H1 (cell line): Measurements from ENCODE around the gene BUB1B. TPM values are rescaled to one million over a fixed set of nuclear protein-coding genes. Genes with fewer than 3 reads are reported as not detected.

Experiments
- CTCF ChIA-PET: fragments of 300-600 bp; sonication (Branson Sonifier 250); formaldehyde crosslinking; loops from one replicate; lab custom pipeline; 2021; ENCODE audit not compliant: partially characterized antibody; lab: Charles Lee
- POLR2A ChIA-PET: fragments of 300-600 bp; sonication (Branson Sonifier 250); formaldehyde crosslinking; loops from one replicate; lab custom pipeline; 2021; ENCODE audit warnings: inconsistent platforms; ENCODE audit not compliant: partially characterized antibody; lab: Charles Lee
- DNase-seq, 2 experiments: peaks; one replicate each; pipeline versions ENCODE4 v3.0.0 to v3.0.0-alpha.2; 2010 to 2022; ENCODE audit warnings: low spot score in 2 of 2, low read depth in 1 of 2, mixed read lengths in 1 of 2
- FAIRE-seq: peaks from 2 replicates; lab custom pipeline; 2011; peaks lifted over from hg19 to GRCh38; lab: Jason Lieb, UNC
- H2AFZ ChIP-seq: 2 replicates; pipeline ENCODE4 v1.8.1; 2012; ENCODE audit warnings: low read length, inconsistent platforms
- H2AK5ac ChIP-seq: 2 replicates; pipeline ENCODE4 v1.6.1; 2013; ENCODE audit warnings: low read depth, low read length
- H2BK120ac ChIP-seq: replicated peaks from 2 replicates; pipeline ENCODE3; 2013; ENCODE audit warnings: low read depth, low read length, inconsistent platforms
- H2BK12ac ChIP-seq: 2 replicates; pipeline ENCODE4 v1.6.1; 2013; ENCODE audit warnings: low read depth, low read length
- H2BK15ac ChIP-seq: 2 replicates; pipeline ENCODE4 v1.6.1; 2013; ENCODE audit warnings: low read length
- H2BK20ac ChIP-seq: 2 replicates; pipeline ENCODE4 v1.6.1; 2013; ENCODE audit warnings: low read length
- H2BK5ac ChIP-seq: 2 replicates; pipeline ENCODE4 v1.6.1; 2013; ENCODE audit warnings: low read depth, low read length
- H3K14ac ChIP-seq: 2 replicates; pipeline ENCODE4 v1.6.1; 2013; ENCODE audit warnings: inconsistent platforms; ENCODE audit not compliant: insufficient read length
- H3K18ac ChIP-seq: 2 replicates; pipeline ENCODE4 v1.6.1; 2013; ENCODE audit warnings: low read length; ENCODE audit errors: extremely low read depth
- H3K23ac ChIP-seq: 2 replicates; pipeline ENCODE4 v1.6.1; 2013; ENCODE audit warnings: inconsistent platforms; ENCODE audit not compliant: insufficient read length
- H3K23me2 ChIP-seq: 2 replicates; pipeline ENCODE4 v1.6.1; 2013; ENCODE audit warnings: low read depth, low read length
- H3K27ac ChIP-seq: 2 replicates; pipeline ENCODE4 v1.6.1; 2011; ENCODE audit warnings: low read depth, low read length, inconsistent platforms
- H3K27me3 ChIP-seq, 4 experiments: replicated peaks in 1 of 4; 1 replicate in 1 of 4; 2 replicates in 3 of 4; pipeline versions ENCODE4 v1.6.1 to v1.8.1; 2011 to 2013; ENCODE audit warnings: low read length in 3 of 4, mild to moderate bottlenecking in 3 of 4, inconsistent platforms in 2 of 4, mixed read lengths in 2 of 4, moderate library complexity in 1 of 4; ENCODE audit not compliant: control insufficient read depth in 3 of 4, insufficient read depth in 3 of 4; ENCODE audit errors: extremely low read depth in 1 of 4
- H3K36me3 ChIP-seq, 4 experiments: 2 replicates each; pipeline versions ENCODE4 v1.6.1 to v1.8.1; 2011 to 2013; ENCODE audit warnings: mild to moderate bottlenecking in 4 of 4, low read length in 3 of 4, moderate library complexity in 2 of 4, control low read depth in 1 of 4, inconsistent platforms in 1 of 4; ENCODE audit not compliant: insufficient read depth in 4 of 4, control insufficient read depth in 2 of 4
- H3K4ac ChIP-seq: replicated peaks from 2 replicates; pipeline ENCODE3; 2013; ENCODE audit warnings: low read length, low read depth, mixed read lengths, inconsistent platforms; ENCODE audit not compliant: insufficient read length
- H3K4me1 ChIP-seq, 4 experiments: replicated peaks in 1 of 4; 1 replicate in 1 of 4; 2 replicates in 3 of 4; pipeline versions ENCODE4 v1.6.1 to v1.8.1; 2011 to 2013; ENCODE audit warnings: low read length in 3 of 4, inconsistent platforms in 2 of 4, mixed read lengths in 1 of 4; ENCODE audit not compliant: insufficient read depth in 4 of 4, control insufficient read depth in 3 of 4
- H3K4me2 ChIP-seq, 2 experiments: 2 replicates each; pipeline versions ENCODE4 v1.6.1 to v1.8.1; 2011 to 2013; ENCODE audit warnings: low read depth in 2 of 2, low read length in 2 of 2, control low read depth in 1 of 2, inconsistent platforms in 1 of 2, mild to moderate bottlenecking in 1 of 2; ENCODE audit not compliant: insufficient read depth in 1 of 2
- H3K4me3 ChIP-seq, 4 experiments: fragments of 200-600, 300-600 bp in 1 of 4; sonication (generic), shearing (Covaris generic), sonication (Bioruptor Twin) in 1 of 4; 2 replicates each; pipeline versions ENCODE4 v1.5.1 to v1.8.1; 2011 to 2016; ENCODE audit warnings: low read length in 4 of 4, low read depth in 3 of 4, control low read depth in 2 of 4, inconsistent platforms in 2 of 4, mild to moderate bottlenecking in 2 of 4, mixed read lengths in 1 of 4, moderate library complexity in 1 of 4; ENCODE audit not compliant: insufficient read depth in 2 of 4; ENCODE audit errors: extremely low read depth in 1 of 4
- H3K56ac ChIP-seq: replicated peaks from 2 replicates; pipeline ENCODE3; 2013; ENCODE audit warnings: low read depth, mild to moderate bottlenecking, mixed read lengths, low read length, inconsistent platforms; ENCODE audit not compliant: insufficient read length
- H3K79me1 ChIP-seq: 2 replicates; pipeline ENCODE4 v1.6.1; 2013; ENCODE audit warnings: low read depth, low read length, control low read depth
- H3K79me2 ChIP-seq, 2 experiments: 2 replicates each; pipeline versions ENCODE4 v1.6.1 to v1.8.1; 2012 to 2013; ENCODE audit warnings: low read length in 2 of 2, mild to moderate bottlenecking in 2 of 2, inconsistent platforms in 1 of 2; ENCODE audit not compliant: insufficient read depth in 2 of 2, control insufficient read depth in 1 of 2
- H3K9ac ChIP-seq, 4 experiments: replicated peaks in 1 of 4; 1 replicate in 1 of 4; 2 replicates in 3 of 4; pipeline versions ENCODE4 v1.6.1 to v1.8.1; 2011 to 2013; ENCODE audit warnings: low read depth in 3 of 4, low read length in 3 of 4, control low read depth in 2 of 4, mild to moderate bottlenecking in 2 of 4, moderate library complexity in 2 of 4, inconsistent platforms in 1 of 4; ENCODE audit errors: extremely low read depth in 1 of 4
- H3K9me3 ChIP-seq, 2 experiments: 2 replicates each; pipeline versions ENCODE4 v1.6.1 to v1.8.1; 2012 to 2013; ENCODE audit warnings: mild to moderate bottlenecking in 2 of 2, moderate library complexity in 2 of 2, control low read depth in 1 of 2, inconsistent platforms in 1 of 2, low read depth in 1 of 2, low read length in 1 of 2, mixed read lengths in 1 of 2; ENCODE audit not compliant: insufficient read depth in 2 of 2
- H4K20me1 ChIP-seq, 2 experiments: replicated peaks in 1 of 2; 2 replicates each; pipeline versions ENCODE3 to v1.8.1; 2011 to 2013; ENCODE audit warnings: inconsistent platforms in 2 of 2, low read length in 2 of 2, mild to moderate bottlenecking in 1 of 2; ENCODE audit not compliant: insufficient read depth in 2 of 2, control insufficient read depth in 1 of 2
- H4K5ac ChIP-seq: 2 replicates; pipeline ENCODE4 v1.6.1; 2013; ENCODE audit warnings: low read length, low read depth, mixed read lengths, inconsistent platforms; ENCODE audit not compliant: insufficient read length
- H4K8ac ChIP-seq: 2 replicates; pipeline ENCODE4 v1.8.0; 2013; ENCODE audit warnings: mild to moderate bottlenecking, moderate library complexity, low read length, inconsistent platforms; ENCODE audit not compliant: insufficient read depth; ENCODE audit errors: extremely low read depth
- H4K91ac ChIP-seq: replicated peaks from 2 replicates; pipeline ENCODE3; 2013; ENCODE audit warnings: low read length, mixed read lengths, inconsistent platforms; ENCODE audit not compliant: insufficient read length
- BACH1 ChIP-seq: IDR thresholded peaks from 2 replicates; pipeline ENCODE4 v1.6.1; 2012; ENCODE audit warnings: low read length, improper control_type of control experiment
- BCL11A ChIP-seq, 2 experiments: IDR thresholded peaks; one replicate each; pipeline ENCODE4 v1.6.1; 2011; ENCODE audit warnings: low read depth in 2 of 2, low read length in 2 of 2, mild to moderate bottlenecking in 2 of 2
- BRCA1 ChIP-seq: IDR thresholded peaks from 2 replicates; pipeline ENCODE4 v1.6.1; 2012; ENCODE audit warnings: low read depth, low read length, improper control_type of control experiment
- CEBPB ChIP-seq: IDR thresholded peaks from 2 replicates; pipeline ENCODE4 v1.6.1; 2012; ENCODE audit warnings: low read depth, low read length
- MAFK ChIP-seq: IDR thresholded peaks from 2 replicates; pipeline ENCODE4 v1.6.1; 2012; ENCODE audit warnings: low read depth, mild to moderate bottlenecking, improper control_type of control experiment, low read length
- PHF8 ChIP-seq: fragments of 200-600 bp; sonication (generic); conservative IDR thresholded peaks from 2 replicates; pipeline ENCODE4 v1.7.1; 2012; ENCODE audit warnings: low read depth, mild to moderate bottlenecking, inconsistent platforms, low read length, moderate library complexity
- POU5F1 ChIP-seq: IDR thresholded peaks from 2 replicates; pipeline ENCODE4 v1.6.1; 2011; ENCODE audit warnings: low read depth, mild to moderate bottlenecking, low read length, moderate library complexity
- ZNF274 ChIP-seq: IDR thresholded peaks from 2 replicates; pipeline ENCODE4 v1.7.0; 2012; ENCODE audit warnings: low read length, borderline replicate concordance; ENCODE audit errors: extremely low read depth
- WGBS, 2 experiments: shearing (Covaris generic) in 1 of 2; methylation state at CpG; one replicate each; pipeline versions ENCODE4 v1.1.6 to v1.1.7; 2013 to 2015; ENCODE audit warnings: low lambda C conversion rate in 2 of 2, mixed read lengths in 2 of 2, inconsistent platforms in 1 of 2, low coverage in 1 of 2, missing lambda C conversion rate in 1 of 2; ENCODE audit not compliant: insufficient replicate concordance in 2 of 2, insufficient coverage in 1 of 2, insufficient read length in 1 of 2; ENCODE audit errors: extremely low coverage in 1 of 2, missing lambda C conversion rate in 1 of 2; 5-methylcytosine and 5-hydroxymethylcytosine counted together
- polyA plus RNA-seq, 7 experiments: library from polyadenylated mRNA; depleted of rRNA in 3 of 7; stranded (reverse) in 5 of 7; unstranded in 2 of 7; fragments of >200 nt in 5 of 7; fragments of 200-250 nt in 2 of 7; gene quantifications; 1 replicate in 5 of 7; 2 replicates in 1 of 7; 4 replicates in 1 of 7; pipeline versions ENCODE4 v1.2.1 to v1.2.3, GENCODE V29; 2011 to 2013; ENCODE audit warnings: missing spikeins in 2 of 7, mixed read lengths in 2 of 7
- total RNA-seq: library from RNA; stranded (reverse); fragmentation: NEBNext Ultra II Directional; extraction: Animal tissue kit (Norgen Biotek cat#: 25700); gene quantifications from 2 replicates; pipeline ENCODE4 v1.2.1, GENCODE V29; 2021

BUB1B gene
- total and polyA plus RNA-seq, 2 of the 8 experiments (the other 6 are each of a cell fraction or from before 2014, with no cell fraction given): 48.9 to 144 TPM

DNA sequence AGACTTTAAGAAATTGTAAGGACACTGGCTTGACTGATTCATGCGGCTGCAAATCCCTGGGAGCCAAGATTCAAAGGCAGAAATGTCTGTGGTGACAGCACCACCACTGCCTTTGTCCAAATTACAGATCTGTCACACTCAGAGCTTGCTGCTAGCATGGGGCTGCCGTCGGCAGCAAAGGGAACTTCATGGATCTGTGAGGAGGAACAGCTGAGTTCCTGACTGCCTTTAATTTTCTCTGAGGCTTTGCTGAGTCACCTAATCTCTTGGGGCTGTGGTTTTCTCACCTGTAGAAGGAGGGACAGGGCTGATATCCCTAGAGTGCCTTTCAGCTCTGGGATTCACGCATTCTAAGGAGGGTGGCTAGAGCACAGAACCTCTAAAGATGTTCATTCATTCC is 73.9 kb downstream of the BUB1B start:
- FAIRE-seq (no peak), DNase-seq (no peak)
- H4K91ac ChIP-seq: no peak overlapping the region
- no peak overlapping the region for H4K5ac ChIP-seq
- no peak overlapping the region for H3K56ac ChIP-seq
- H3K27ac ChIP-seq: no peak overlapping the region
- H3K36me3 ChIP-seq: peaks cover 0 to 3% (median under 1%) of the 10 kb centered on the region in 4 experiments; a peak in 2 of 8 replicates
- no peak overlapping the region for H3K4me2 ChIP-seq
- no peaks in the 10 kb centered on the region for H3K79me1 ChIP-seq
- H2BK12ac ChIP-seq: no peak overlapping the region
- 78% methylated on average over 4 of the region's 4 CpGs; no CpG with 5 or more reads in 1 of the 2 experiments for WGBS, 2 experiments
- no peak overlapping the region for H3K4me3 ChIP-seq
- H2BK120ac ChIP-seq: no peak overlapping the region
- peaks cover 4% of the 10 kb centered on the region; the same call in 1 of the 2 replicates for H3K23me2 ChIP-seq
- H3K27me3 ChIP-seq: peaks cover 0 to 4% (median 2%) of the 10 kb centered on the region in 4 experiments; a peak in 2 of 7 replicates
- no peaks in the 10 kb centered on the region for H4K20me1 ChIP-seq
- H3K4me1 ChIP-seq: peaks cover 9 to 16% (median 13%) of the 10 kb centered on the region in 4 experiments
- H3K79me2 ChIP-seq: no peaks in the 10 kb centered on the region
- H2AFZ ChIP-seq: no peak overlapping the region
- H3K4ac ChIP-seq: no peak overlapping the region
- no peak overlapping the region for H4K8ac ChIP-seq
- H2BK15ac ChIP-seq: no peak overlapping the region
- H3K9ac ChIP-seq: no peak overlapping the region
- no peaks in the 10 kb centered on the region for H3K9me3 ChIP-seq
- CTCF ChIA-PET: interaction anchor here (1.5 to 46.3 kb wide), 4 partner anchors 17 to 75 kb away, joined by 4 to 1340 read pairs (median 15); no protein-coding TSS in a partner anchor
- no peak overlapping the region for H2AK5ac ChIP-seq
- H3K18ac ChIP-seq: no peak overlapping the region
- POLR2A ChIA-PET: interaction anchor here (0.7 to 3.0 kb wide), 4 partner anchors 11 to 119 kb away, joined by 3 to 11 read pairs (median 4); no protein-coding TSS in a partner anchor
- no peak overlapping the region for H2BK5ac ChIP-seq
- TF ChIP-seq ZNF274 (no peak), BACH1 (peak; percentile 77), POU5F1 (no peak), MAFK (peak; percentile 42; the same call in 1 of the 2 replicates), CEBPB (no peak), BCL11A (IDR thresholded peaks at IDR 0.05; ENCODE audit: low read depth in 2 of 2, low read length in 2 of 2) (no peak), PHF8 (no peak), BRCA1 (no peak)
- H3K23ac ChIP-seq: no peak overlapping the region
- H3K14ac ChIP-seq: no peak overlapping the region
- H2BK20ac ChIP-seq: no peak overlapping the region
